Measurements from ENCODE around the gene ATXN10. TPM values are rescaled to one million over a fixed set of nuclear protein-coding genes. Genes with fewer than 3 reads are reported as not detected.

ATXN10 gene
- total and polyA plus RNA-seq, 2 experiments from 2014 or later: 99.0 to 163 TPM

DNA sequence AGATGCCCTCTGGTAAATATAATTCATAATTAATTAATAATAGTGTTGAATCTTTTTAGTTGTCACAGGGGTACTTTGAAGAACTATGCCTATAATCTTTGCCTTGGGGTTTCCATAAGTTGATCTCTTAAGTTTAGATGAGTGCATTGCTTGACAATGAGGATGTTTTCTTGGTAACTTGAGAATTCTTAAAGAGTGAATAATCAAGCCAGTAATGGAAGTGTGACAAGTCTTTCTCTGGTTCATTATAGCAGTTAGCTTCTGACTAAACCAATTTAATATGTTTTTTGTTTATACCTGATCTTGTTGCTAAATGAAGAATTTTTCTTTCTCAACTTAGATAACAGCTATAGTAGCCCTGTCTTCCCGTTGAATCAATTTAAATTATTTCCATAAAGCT, 46.2 kb downstream of the ATXN10 start:
- Histone ChIP-seq H3F3A (replicated peaks; ENCODE audit: low read depth) (no peaks in the 10 kb centered on the region), H3K4me1 (ENCODE audit: insufficient read depth) (no peaks in the 10 kb centered on the region), H3K27me3 (ENCODE audit: insufficient read depth) (no peaks in the 10 kb centered on the region), H3K27ac (ENCODE audit: low read depth) (no peak overlapping the region), H3K79me2 (replicated peaks; ENCODE audit: insufficient read depth) (peaks cover 33% of the 10 kb centered on the region), H3K36me3 (ENCODE audit: insufficient read depth) (peaks cover 2% of the 10 kb centered on the region; the same call in 1 of the 2 replicates), H3K9me2 (ENCODE audit: insufficient read depth) (no peaks in the 10 kb centered on the region), H4K20me1 (replicated peaks; ENCODE audit: insufficient read depth) (peaks cover 13% of the 10 kb centered on the region), H2AFZ (no peak overlapping the region), H3K4me3 (no peak overlapping the region), H3K4me2 (no peak overlapping the region)
- no peak for DNase-seq (ENCODE audit: low spot score)
- H3K36me3 Mint-ChIP-seq (ENCODE audit: low read depth): peaks cover 23% of the 10 kb centered on the region
- H3K4me3 Mint-ChIP-seq: no peak overlapping the region
- ATAC-seq: no peak
- TF ChIP-seq ZNF462 (CRISPR knock-in tag; IDR thresholded peaks at IDR 0.05): no peak
- H3K27ac Mint-ChIP-seq: no peak overlapping the region
- peaks cover 3% of the 10 kb centered on the region; the same call in 2 of the 3 replicates for H3K4me1 Mint-ChIP-seq
- H3K9me3 Mint-ChIP-seq: no peaks in the 10 kb centered on the region
- no peaks in the 10 kb centered on the region for H3K27me3 Mint-ChIP-seq (ENCODE audit: insufficient read depth, low read depth, poor library complexity)

GRCh38 chr22:45718391-45718790, 46.8 kb downstream of the ATXN10 start:
- Histone ChIP-seq H3K27me3 (ENCODE audit: insufficient read depth) (no peaks in the 10 kb centered on the region), H3K27ac (ENCODE audit: low read depth) (no peak overlapping the region; the same call in 1 of the 2 replicates), H3K36me3 (ENCODE audit: insufficient read depth) (peaks cover 2% of the 10 kb centered on the region; the same call in 1 of the 2 replicates), H3F3A (replicated peaks; ENCODE audit: low read depth) (no peaks in the 10 kb centered on the region), H3K4me1 (ENCODE audit: insufficient read depth) (no peaks in the 10 kb centered on the region), H3K4me2 (no peak overlapping the region), H3K4me3 (no peak overlapping the region), H3K79me2 (replicated peaks; ENCODE audit: insufficient read depth) (peaks cover 29% of the 10 kb centered on the region), H2AFZ (no peak overlapping the region), H3K9me2 (ENCODE audit: insufficient read depth) (no peaks in the 10 kb centered on the region), H4K20me1 (replicated peaks; ENCODE audit: insufficient read depth) (peaks cover 13% of the 10 kb centered on the region)
- ATAC-seq (no peak), DNase-seq (ENCODE audit: low spot score) (no peak)
- Mint-ChIP-seq H3K27ac (no peak overlapping the region), H3K36me3 (ENCODE audit: low read depth) (peaks cover 23% of the 10 kb centered on the region), H3K27me3 (ENCODE audit: insufficient read depth, low read depth, poor library complexity) (no peaks in the 10 kb centered on the region), H3K9me3 (no peaks in the 10 kb centered on the region), H3K4me1 (peaks cover 3% of the 10 kb centered on the region; the same call in 2 of the 3 replicates), H3K4me3 (no peak overlapping the region)
- TF ChIP-seq NANOG (IDR thresholded peaks at IDR 0.05; ENCODE audit: borderline replicate concordance): no peak
- TF ChIP-seq, protein P1, sequence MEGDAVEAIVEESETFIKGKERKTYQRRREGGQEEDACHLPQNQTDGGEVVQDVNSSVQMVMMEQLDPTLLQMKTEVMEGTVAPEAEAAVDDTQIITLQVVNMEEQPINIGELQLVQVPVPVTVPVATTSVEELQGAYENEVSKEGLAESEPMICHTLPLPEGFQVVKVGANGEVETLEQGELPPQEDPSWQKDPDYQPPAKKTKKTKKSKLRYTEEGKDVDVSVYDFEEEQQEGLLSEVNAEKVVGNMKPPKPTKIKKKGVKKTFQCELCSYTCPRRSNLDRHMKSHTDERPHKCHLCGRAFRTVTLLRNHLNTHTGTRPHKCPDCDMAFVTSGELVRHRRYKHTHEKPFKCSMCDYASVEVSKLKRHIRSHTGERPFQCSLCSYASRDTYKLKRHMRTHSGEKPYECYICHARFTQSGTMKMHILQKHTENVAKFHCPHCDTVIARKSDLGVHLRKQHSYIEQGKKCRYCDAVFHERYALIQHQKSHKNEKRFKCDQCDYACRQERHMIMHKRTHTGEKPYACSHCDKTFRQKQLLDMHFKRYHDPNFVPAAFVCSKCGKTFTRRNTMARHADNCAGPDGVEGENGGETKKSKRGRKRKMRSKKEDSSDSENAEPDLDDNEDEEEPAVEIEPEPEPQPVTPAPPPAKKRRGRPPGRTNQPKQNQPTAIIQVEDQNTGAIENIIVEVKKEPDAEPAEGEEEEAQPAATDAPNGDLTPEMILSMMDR (conservative IDR thresholded peaks at IDR 0.05; ENCODE audit: low read depth in 2 of 2): no peak
- no peak for TF ChIP-seq ZNF331 (CRISPR knock-in tag; IDR thresholded peaks at IDR 0.05; ENCODE audit: low read depth)
- no peak for TF ChIP-seq POLR2AphosphoS5 (IDR thresholded peaks at IDR 0.05; ENCODE audit: low read depth)

All from GM23338 (cell line).